ENCODE results near the gene TERB1.
A peak's percentile ranks its signal among the peaks of the same experiment; 100 is the strongest.

Gene TERB1

DNA sequence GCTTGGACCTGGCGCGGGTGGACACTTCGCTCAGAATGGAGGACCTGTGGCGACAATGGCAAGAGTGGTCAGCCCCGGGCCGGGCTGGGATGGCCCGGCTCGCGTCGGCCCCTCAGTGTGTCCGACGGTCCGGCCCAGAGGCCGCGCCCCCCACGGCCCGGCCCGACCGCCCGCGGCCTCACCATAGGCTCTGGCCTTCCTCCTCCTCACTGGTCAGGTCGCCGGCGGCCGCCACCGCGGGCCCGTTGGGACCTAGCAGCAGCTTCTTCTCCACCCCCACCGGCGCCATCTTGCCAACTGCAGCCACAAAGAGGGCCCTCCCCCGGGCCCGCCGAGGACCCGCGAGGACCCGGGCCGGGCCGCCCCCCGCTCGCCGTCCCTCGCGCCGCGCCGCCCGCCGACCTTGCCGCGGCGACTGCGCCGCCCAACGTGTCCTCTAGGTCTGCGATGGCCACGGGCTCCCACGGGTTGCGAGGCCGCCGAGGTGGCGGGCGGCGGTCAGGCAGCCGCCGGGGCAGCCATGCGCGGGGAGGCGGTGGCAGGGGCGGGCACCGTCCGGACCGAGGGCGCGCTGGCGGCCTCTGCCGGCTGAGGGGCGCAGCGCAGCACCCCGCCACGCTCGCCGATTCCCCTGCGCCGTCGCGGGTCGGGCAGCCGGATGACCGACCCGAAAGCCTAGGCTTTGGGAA lies 49.9 kb downstream of the TERB1 start, which contains the start of gene DYNC1LI2:
Gene DYNC1LI2, minus strand, starts transcription at position 307 of the 689 bp plus-strand sequence. Its CDS starts 18 bp downstream, at position 289.
- H3K4me1 ChIP-seq (ENCODE audit: insufficient read depth, low read length), result peaks cover 20% of the 10 kb centered on the region
- H3K27me3 ChIP-seq (ENCODE audit: insufficient read depth, low read length), result no peaks in the 10 kb centered on the region
- no peaks in the 10 kb centered on the region for H3K9me3 ChIP-seq (ENCODE audit: low read length)
- H3K36me3 ChIP-seq (ENCODE audit: insufficient read depth, low read length), result peaks cover 33% of the 10 kb centered on the region
- H3K4me3 ChIP-seq (ENCODE audit: low read length), result peak within 1 kb of the TSS; percentile 77
- H2AFZ ChIP-seq (ENCODE audit: low read depth, low read length), result peak within 1 kb of the TSS; percentile 89

DNA sequence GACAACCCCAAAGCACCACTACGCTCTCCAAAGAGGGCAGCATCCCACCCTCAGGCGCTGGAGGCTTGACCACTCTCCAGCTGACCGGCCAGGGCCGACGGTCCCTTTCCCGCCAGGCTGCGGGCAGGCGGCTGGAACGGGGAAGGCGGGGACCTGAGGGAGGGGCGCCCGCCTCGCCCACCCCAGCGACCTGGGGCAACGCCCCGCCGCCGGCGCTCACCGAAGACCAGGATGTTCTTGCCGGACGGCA lies 50.4 kb downstream of the TERB1 start:
- no peaks in the 10 kb centered on the region for H3K9me3 ChIP-seq (ENCODE audit: low read length)
- H3K4me1 ChIP-seq (ENCODE audit: insufficient read depth, low read length), result peaks cover 20% of the 10 kb centered on the region
- peak overlapping the region; percentile 77 for H3K4me3 ChIP-seq (ENCODE audit: low read length)
- peak overlapping the region; percentile 89 for H2AFZ ChIP-seq (ENCODE audit: low read depth, low read length)
- peaks cover 38% of the 10 kb centered on the region for H3K36me3 ChIP-seq (ENCODE audit: insufficient read depth, low read length)
- H3K27me3 ChIP-seq (ENCODE audit: insufficient read depth, low read length), result no peaks in the 10 kb centered on the region

DNA sequence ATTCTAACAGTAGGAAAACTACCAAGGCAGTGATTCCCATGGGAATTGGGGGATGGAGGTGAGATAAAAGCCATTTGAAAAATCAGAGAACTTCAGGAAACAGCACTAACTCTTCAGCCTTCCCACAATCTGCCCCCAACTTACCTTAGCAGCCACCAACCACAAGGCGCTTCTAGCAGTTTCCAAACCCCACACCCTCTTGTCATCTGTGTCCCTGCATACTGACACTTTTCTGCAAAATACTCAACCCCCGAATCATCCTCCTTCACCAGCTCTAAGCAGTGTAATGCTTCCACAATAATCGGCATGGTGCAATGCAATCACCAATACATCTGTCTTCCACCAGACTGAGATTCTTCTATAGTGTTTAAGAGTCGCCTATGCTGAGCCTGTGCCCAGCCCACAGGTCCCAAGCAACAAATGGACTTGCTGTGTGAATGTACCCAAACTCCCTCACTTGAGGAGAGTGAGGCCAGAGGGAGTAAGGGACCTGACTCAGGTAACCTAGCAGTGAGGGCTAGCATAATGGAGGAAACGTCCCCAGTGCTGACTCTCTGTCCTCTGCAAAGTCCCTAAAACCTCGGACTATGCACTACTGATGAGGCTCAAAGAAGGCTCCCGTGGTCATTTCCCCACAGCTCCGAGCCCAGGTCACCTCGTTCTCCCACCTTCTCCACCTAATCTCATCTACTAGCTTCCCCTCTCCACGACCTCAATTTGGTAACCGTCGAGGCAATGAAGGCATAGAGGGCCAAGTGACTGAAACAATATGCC lies 50.9 kb downstream of the TERB1 start:
- peaks cover 20% of the 10 kb centered on the region for H3K4me1 ChIP-seq (ENCODE audit: insufficient read depth, low read length)
- peak overlapping the region; percentile 77 for H3K4me3 ChIP-seq (ENCODE audit: low read length)
- peaks cover 41% of the 10 kb centered on the region for H3K36me3 ChIP-seq (ENCODE audit: insufficient read depth, low read length)
- H3K9me3 ChIP-seq (ENCODE audit: low read length), result no peaks in the 10 kb centered on the region
- H2AFZ ChIP-seq (ENCODE audit: low read depth, low read length), result no peak overlapping the region
- no peaks in the 10 kb centered on the region for H3K27me3 ChIP-seq (ENCODE audit: insufficient read depth, low read length)

DNA sequence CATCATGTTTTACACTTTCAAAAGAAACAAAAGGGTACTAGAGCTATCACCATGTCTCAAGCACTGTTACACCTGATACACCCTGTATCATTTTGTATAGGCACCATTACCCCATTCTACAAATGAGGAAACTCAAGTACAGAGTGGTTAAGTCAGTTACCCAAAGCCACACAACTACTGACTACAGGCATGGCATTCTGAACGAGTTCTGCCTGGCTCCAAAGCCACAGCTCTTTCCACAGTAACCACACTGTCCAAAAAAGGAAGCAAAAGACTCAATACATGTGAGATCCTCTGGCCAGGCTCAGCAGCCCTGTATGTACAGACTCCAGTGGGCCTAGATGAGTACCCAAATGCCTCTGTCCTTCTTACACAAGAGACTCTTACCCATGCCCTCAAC lies 54.7 kb downstream of the TERB1 start:
- Histone ChIP-seq H2AFZ (ENCODE audit: low read depth, low read length) (no peak overlapping the region), H3K9me3 (ENCODE audit: low read length) (no peaks in the 10 kb centered on the region), H3K27me3 (ENCODE audit: insufficient read depth, low read length) (no peaks in the 10 kb centered on the region), H3K36me3 (ENCODE audit: insufficient read depth, low read length) (peaks cover 70% of the 10 kb centered on the region), H3K4me3 (ENCODE audit: low read length) (no peak overlapping the region), H3K4me1 (ENCODE audit: insufficient read depth, low read length) (peaks cover 31% of the 10 kb centered on the region)

DNA sequence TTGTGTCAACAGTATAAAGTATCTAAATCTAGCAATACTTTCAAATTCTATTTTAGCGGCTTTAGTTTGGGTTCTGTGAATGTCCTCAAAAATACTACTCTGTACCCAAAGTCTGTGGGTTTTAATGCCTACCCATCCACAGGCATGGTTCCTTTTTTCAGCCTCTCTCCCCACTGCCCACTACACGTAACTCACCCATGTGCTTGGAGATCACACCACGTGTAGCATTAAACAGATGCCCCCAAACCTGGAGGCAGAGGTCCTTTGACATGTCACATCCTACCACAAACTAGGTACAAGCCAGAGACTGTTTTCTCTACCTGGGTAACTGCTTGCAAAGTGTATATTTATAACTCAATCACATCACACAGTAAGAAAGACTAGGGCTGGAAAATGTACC lies 55.3 kb downstream of the TERB1 start:
- Histone ChIP-seq H3K4me3 (ENCODE audit: low read length) (no peak overlapping the region), H2AFZ (ENCODE audit: low read depth, low read length) (no peak overlapping the region), H3K4me1 (ENCODE audit: insufficient read depth, low read length) (peaks cover 37% of the 10 kb centered on the region), H3K27me3 (ENCODE audit: insufficient read depth, low read length) (no peaks in the 10 kb centered on the region), H3K36me3 (ENCODE audit: insufficient read depth, low read length) (peaks cover 70% of the 10 kb centered on the region), H3K9me3 (ENCODE audit: low read length) (no peaks in the 10 kb centered on the region)

DNA sequence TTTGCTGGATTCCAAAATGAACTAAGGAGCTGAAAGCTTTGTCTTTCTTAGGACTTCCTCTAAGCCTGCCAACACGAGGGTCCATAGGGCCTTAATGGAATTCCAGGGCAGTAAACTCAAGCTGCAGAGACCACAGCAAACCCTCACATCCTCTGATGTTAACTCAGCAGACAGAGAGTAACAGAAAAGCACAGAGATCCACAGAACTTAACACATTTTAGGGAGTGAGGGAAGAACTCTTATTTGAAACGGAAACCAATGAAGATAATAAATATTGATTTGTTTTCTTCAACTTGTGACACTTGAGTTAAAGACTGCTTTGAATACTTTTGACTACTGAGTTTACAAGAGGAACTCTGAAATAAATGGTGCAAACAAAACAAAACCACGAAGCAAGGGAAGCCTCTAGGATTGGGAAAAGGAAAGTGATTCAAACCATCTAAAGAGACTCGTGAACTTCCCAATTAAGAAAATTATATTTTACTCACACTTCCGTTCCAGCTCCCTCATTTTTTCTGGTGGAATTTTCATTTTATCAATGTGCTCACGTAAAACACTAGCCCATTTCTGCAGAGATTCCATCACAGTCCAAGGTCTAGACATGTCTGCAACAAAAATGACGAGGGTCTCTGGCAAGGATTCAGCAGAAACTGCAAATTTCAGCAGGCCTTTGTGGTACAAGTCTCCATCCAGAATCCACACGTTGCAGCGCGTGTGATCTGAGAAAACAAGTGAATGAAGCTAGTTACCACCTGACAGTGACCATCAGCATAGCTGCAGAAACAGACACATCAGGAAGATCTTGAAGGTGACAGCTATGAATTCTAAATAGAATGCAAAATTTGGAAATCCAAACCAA lies 59.2 kb downstream of the TERB1 start:
- Histone ChIP-seq H3K4me1 (ENCODE audit: insufficient read depth, low read length) (peaks cover 35% of the 10 kb centered on the region), H3K36me3 (ENCODE audit: insufficient read depth, low read length) (peaks cover 69% of the 10 kb centered on the region), H2AFZ (ENCODE audit: low read depth, low read length) (no peak overlapping the region), H3K27me3 (ENCODE audit: insufficient read depth, low read length) (no peaks in the 10 kb centered on the region), H3K4me3 (ENCODE audit: low read length) (no peak overlapping the region), H3K9me3 (ENCODE audit: low read length) (no peaks in the 10 kb centered on the region)

DNA sequence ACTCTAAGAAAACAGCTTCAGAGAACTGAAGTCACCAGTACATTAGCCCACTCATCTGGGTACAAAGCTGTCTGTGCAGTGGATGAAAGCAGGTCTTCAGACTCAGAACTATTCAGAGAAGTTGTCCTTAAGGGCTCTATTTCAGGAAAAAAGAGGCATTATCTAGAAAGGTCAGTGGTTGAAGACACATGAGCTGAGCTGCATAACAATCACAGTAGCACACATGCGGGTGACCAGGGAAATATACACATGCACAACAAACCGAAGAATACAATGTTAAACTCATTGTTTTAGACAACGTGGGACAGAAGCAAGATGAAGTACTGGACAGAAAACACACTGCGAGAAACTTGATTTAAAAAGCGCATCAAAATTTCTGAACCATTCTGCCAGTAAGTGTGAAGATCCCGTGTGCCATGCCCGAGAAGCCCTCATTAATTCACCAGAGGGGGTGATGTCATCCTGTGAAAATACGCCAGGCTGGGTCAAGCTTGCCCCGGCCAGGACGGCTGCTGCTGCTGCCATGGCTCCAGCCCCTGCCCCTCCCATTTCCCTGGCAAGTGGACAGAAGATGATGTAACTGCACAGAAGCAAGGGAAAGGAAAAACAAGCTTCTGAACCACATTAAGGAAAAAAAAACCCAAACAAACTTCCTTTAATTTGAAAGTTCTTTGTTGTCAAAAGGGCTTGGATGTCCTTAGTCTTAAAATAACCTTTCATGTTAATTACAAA lies 60.0 kb downstream of the TERB1 start:
- Histone ChIP-seq H3K4me1 (ENCODE audit: insufficient read depth, low read length) (peaks cover 35% of the 10 kb centered on the region), H3K36me3 (ENCODE audit: insufficient read depth, low read length) (peaks cover 71% of the 10 kb centered on the region), H3K4me3 (ENCODE audit: low read length) (no peak overlapping the region), H3K27me3 (ENCODE audit: insufficient read depth, low read length) (no peaks in the 10 kb centered on the region), H3K9me3 (ENCODE audit: low read length) (no peaks in the 10 kb centered on the region), H2AFZ (ENCODE audit: low read depth, low read length) (no peak overlapping the region)

DNA sequence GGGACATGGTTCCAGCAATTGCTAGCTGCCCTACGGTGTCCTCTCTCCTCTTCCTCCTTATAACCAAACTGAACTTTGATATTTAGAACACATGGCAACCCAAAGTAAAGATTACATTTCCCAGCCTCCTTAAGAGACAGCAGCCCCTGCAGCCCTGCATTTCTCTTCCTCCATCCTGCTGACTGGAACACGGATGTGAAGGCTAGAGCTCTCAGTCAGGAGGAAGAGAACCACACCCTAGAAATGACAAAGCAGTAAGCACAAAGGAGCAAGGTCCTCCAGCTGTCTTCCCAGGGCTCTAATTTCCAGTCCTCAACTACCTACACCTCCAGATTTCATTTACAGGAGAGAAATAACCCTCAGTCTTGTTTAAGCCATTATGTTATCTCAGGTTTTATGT lies 60.9 kb downstream of the TERB1 start:
- peaks cover 72% of the 10 kb centered on the region for H3K36me3 ChIP-seq (ENCODE audit: insufficient read depth, low read length)
- H2AFZ ChIP-seq (ENCODE audit: low read depth, low read length), result no peak overlapping the region
- no peak overlapping the region for H3K4me3 ChIP-seq (ENCODE audit: low read length)
- no peaks in the 10 kb centered on the region for H3K9me3 ChIP-seq (ENCODE audit: low read length)
- peaks cover 35% of the 10 kb centered on the region for H3K4me1 ChIP-seq (ENCODE audit: insufficient read depth, low read length)
- H3K27me3 ChIP-seq (ENCODE audit: insufficient read depth, low read length), result no peaks in the 10 kb centered on the region

DNA sequence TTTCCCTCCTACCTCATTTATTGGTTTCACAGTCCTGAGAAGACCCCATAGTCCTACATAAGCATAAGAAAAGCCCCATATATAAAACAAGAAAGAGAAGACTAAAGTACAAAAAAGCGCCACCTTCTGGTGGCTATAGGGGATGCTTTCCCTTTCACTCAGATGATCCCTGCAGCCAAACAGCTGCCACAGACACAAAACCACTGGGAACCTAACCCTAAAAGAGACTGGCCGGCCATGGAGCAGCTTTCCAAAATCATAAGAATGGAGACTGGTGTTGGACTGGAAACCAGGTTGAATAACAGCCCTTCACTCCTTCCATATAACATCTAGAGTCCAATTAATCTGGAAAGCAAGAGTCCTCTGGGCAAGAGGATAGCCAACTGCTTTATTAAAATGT lies 61.4 kb downstream of the TERB1 start:
- Histone ChIP-seq H3K9me3 (ENCODE audit: low read length) (no peaks in the 10 kb centered on the region), H2AFZ (ENCODE audit: low read depth, low read length) (no peak overlapping the region), H3K4me3 (ENCODE audit: low read length) (no peak overlapping the region), H3K36me3 (ENCODE audit: insufficient read depth, low read length) (peaks cover 70% of the 10 kb centered on the region), H3K4me1 (ENCODE audit: insufficient read depth, low read length) (peaks cover 35% of the 10 kb centered on the region), H3K27me3 (ENCODE audit: insufficient read depth, low read length) (no peaks in the 10 kb centered on the region)

DNA sequence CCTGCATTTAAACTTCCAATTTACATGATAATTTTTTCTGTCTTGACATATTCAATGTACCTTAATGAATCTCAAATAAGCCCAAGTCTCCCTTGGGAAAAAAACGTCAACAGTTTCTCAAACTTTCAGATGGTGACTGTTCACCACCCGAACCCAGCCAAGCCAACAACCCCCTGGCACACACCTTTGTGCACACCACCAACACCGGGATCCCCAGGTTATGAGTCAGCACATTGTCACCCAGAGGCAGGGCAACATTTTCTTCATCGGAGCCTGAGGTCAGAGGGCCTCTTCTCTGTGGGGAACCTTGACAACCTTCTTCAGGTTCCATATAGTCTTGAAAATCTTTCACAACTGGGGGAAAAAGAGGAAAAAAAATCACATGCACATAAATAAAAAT lies 65.5 kb downstream of the TERB1 start:
- Histone ChIP-seq H3K36me3 (ENCODE audit: insufficient read depth, low read length) (peaks cover 83% of the 10 kb centered on the region), H3K4me1 (ENCODE audit: insufficient read depth, low read length) (peaks cover 17% of the 10 kb centered on the region), H3K9me3 (ENCODE audit: low read length) (no peaks in the 10 kb centered on the region), H3K27me3 (ENCODE audit: insufficient read depth, low read length) (no peaks in the 10 kb centered on the region), H2AFZ (ENCODE audit: low read depth, low read length) (no peak overlapping the region), H3K4me3 (ENCODE audit: low read length) (no peak overlapping the region)

DNA sequence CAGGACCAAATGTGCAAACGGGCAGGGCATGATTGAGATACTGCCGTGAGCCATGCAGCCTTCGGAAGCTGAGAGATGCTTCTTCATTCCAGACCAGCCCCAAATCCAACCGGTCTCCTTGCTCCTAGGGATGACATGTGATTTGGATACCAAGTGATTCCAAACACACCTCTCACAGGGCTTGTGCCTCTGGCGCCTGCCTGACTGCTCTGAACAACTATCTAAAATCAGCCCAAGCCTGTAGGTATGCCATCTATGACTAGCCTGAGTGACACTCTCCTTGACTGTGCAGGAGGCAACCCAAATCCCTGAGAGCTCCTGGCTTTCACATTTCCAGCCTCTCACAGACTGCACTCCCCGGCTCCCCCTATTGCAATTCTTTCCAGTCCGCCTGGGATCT lies 70.3 kb downstream of the TERB1 start:
- Histone ChIP-seq H3K9me3 (ENCODE audit: low read length) (no peaks in the 10 kb centered on the region), H3K4me1 (ENCODE audit: insufficient read depth, low read length) (no peaks in the 10 kb centered on the region), H3K27me3 (ENCODE audit: insufficient read depth, low read length) (no peaks in the 10 kb centered on the region), H3K36me3 (ENCODE audit: insufficient read depth, low read length) (peaks cover 87% of the 10 kb centered on the region), H2AFZ (ENCODE audit: low read depth, low read length) (no peak overlapping the region), H3K4me3 (ENCODE audit: low read length) (no peak overlapping the region)

DNA sequence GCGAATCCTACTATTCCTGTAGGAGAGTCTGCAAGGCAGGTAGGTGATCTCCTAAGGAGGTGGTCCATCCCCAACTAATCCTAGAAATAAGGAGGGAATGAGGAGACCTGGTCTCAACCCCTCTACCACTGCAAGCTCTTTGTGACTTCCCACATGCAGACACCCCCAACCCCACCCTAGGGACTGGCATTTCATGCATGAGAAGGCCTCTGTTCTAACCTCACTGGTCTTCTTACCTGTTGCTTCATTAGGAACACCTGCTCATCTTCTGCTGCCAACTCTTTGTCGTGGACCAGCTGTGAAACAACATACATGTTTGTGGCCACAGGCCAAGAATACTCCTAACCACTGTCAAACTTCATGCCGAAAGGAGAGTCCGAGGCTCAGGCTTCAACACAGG lies 72.6 kb downstream of the TERB1 start:
- no peaks in the 10 kb centered on the region for H3K27me3 ChIP-seq (ENCODE audit: insufficient read depth, low read length)
- H3K4me3 ChIP-seq (ENCODE audit: low read length), result no peak overlapping the region
- peaks cover 92% of the 10 kb centered on the region for H3K36me3 ChIP-seq (ENCODE audit: insufficient read depth, low read length)
- no peak overlapping the region for H2AFZ ChIP-seq (ENCODE audit: low read depth, low read length)
- no peaks in the 10 kb centered on the region for H3K9me3 ChIP-seq (ENCODE audit: low read length)
- no peaks in the 10 kb centered on the region for H3K4me1 ChIP-seq (ENCODE audit: insufficient read depth, low read length)
